LoVo (cell line): ENCODE results near the gene RGS5.
"Not testable (repeated sequence)": the region's sequence is repeated elsewhere in the genome, so short reads cannot be mapped to it uniquely, and the experiment has no call there.

Source experiments
- DNase-seq: peaks from one replicate; pipeline ENCODE4 v3.0.0-alpha.2; 2016; ENCODE audit warnings: low spot score

RGS5 gene, protein sequence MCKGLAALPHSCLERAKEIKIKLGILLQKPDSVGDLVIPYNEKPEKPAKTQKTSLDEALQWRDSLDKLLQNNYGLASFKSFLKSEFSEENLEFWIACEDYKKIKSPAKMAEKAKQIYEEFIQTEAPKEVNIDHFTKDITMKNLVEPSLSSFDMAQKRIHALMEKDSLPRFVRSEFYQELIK

DNA sequence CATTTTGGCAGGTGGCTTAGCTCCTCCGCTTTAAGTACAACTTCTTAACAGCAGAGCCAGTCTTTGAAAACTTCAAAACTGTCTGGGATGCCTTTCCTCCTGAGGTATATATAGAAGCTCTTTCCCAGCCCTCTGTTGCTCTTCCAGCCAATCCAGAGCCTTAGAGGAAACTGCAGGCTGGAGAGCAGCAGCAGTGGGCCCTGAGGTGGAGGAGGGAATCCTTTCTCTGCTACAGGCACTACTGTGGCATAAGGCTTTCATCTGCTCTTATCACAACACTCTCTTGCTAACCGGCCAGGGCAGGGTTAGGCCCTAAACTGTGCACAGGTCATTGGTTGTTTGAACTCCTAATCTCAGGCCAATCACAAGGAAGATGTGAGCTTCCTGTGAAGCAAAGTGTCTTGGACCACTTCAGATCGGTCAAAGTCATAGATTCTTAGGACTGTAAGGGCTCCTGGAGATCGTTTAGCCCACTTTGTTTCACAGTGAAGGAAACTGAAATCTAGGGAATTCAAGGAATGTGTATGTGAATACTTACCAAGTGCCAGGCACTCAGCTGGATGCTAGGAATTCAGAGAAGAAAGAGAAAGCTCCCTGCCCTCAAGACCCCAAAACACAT is at the start of gene RGS5:
RGS5 (minus strand) TSS at position 84 of the 619 bp plus-strand sequence; CDS start at position 3, 81 bp downstream.
- no peak for DNase-seq

DNA sequence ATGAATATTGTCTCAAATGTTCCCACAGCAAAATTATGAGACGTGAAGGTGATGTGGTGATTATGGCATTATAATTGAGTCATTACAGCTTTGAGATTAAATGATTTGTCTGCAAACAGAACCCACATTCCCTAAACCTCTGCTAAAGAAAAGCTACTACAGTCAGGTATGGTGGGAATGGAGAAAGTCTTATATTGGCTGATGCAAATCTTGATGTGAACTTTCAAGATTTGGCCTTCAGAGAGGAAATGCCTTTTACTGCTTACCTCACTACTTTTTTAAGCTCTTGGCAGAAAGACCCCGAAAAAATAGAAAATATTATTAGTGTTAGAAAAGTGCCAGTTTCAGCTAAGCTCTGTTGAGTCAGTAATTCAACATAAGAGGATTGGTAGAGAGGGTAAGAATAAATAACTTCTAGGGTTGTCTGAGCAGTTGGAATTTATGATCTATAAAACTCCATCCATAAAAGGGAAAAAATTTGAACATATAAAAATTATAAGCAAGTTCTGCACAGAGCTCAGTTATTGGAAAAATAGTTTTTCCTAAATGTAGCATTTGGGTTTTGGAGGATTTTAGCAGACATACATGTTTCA is 47.8 kb upstream of the RGS5 start:
- no peak for DNase-seq

DNA sequence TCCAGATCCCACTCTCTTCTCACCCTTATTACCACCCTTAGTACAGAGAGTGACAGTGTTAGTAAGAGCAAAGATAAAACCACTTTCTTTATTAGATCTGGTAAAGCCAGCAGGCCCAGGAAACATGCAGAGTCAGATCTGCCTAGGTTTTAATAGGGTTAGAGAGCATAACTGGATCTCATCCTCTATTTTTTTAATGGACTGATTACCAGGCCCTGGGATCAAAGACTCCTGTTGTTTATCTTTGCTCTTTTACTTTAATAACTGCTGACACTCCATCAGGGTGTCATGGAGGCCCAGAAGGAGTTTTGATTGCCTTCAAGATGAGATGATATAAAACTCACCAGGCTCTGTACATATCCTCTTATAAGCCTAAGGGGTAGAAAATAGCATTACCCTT is 45.3 kb upstream of the RGS5 start:
- no peak for DNase-seq

DNA sequence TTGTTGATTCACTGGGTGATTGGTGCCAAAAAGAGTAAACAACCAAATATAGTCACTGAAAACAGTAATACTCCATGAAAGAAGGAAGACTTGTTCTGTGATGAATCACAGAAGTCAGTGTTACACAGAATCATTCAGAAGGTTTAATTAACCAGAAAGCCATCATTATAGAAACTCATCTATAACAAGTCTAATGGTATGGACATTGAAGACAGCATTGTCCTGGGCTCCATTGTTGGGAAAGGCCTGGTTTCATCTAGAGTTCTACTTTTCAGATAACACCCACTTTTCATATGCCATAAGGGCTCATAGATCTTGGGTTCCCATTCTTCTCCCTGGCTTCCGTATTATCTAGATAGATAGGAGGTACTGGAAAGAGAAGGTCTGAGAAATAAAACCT is 41.9 kb upstream of the RGS5 start:
- DNase-seq: not testable (repeated sequence)

DNA sequence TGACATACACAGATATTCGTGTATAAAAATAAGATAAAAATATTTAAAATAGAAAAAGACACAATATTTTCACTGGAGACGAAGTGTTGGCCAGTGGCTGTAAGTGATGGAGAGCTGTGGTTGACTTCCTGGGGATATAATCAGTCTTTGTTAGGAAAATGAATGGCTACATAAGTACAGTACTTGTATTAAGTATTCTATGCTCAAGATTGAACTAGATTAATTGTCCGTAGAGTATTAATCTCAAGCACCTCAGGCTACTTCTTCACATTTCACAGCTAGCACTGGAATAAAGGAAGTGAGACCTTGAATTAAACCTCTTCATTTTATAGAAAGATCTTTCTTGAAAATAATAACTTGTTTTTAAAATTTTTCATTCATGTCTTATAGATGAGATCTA is 39.0 kb upstream of the RGS5 start:
- DNase-seq: no peak

DNA sequence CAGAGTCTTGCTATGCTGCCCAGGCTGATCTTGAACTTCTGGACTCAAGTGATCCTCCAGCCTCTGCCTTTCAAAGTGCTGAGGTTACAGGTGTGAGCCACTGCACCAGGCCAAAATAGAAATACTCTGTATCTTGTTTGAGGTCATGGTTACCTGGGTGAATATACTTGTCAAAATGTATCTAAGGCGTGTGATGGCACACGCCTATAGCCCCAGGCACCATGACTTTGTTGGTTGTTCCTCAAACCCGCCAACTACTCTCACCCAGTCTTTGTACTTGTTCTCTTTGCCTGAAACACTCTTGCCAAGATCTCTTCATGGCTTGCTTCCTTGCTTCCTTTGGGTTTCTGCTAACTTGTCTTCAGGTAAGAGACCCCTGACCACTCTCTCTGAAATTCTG is 38.0 kb upstream of the RGS5 start:
- DNase-seq: no peak

DNA sequence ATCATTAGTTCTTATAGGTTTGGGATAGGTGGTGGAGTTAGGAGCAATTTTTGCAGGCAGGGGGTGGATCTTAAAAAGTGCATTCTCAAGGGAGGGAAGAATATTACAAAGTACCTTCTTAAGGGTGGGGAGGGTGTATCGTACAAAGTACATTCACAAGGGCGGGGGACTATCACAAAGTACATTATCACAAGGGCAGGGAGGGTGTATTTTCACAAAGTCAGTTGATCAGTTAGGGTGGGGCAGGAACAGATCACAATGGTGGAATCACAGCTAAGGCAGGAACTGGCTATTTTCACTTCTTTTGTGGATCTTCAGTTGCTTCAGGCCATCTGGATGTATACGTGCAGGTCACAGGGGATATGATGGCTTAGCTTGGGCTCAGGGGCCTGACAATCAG is 30.9 kb upstream of the RGS5 start:
- DNase-seq: not testable (repeated sequence)

DNA sequence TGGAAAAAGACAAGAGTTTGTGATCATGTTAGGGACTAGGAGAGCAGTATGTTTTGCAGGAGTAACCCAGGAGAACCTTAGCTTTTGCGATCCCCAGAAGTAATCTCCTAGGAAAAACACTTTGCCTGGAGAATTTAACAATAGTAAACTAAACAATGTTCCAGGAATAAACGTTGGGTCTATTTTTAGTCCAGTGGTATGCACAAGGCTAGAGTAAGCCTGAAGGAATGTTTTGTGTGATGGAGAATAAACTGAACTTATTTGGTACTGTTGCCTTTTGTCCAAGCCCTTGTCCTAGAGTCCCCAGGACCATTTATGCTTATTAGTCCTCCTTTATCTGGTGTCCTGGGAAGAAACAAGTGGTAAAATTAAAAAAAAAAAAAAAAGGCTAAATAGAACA is 28.7 kb upstream of the RGS5 start:
- no peak for DNase-seq

DNA sequence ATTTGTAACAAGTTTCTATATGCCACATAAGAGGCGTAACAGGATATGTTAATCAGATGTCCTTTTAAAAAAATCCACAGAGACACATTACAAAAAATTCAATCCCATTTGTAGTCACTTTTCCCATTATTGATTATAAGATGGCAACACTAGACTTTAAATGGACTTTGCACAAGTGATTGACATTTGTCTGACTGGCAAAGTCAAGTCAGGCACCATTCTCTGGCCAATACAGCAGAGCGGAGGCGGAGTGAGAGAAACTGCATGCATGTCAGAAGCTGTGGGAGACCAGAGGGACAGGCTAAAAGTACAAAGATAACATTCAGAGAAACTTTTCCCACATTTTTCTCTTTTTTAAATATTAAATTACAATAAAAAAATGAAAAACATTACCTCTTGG is 28.1 kb upstream of the RGS5 start:
- no peak for DNase-seq

DNA sequence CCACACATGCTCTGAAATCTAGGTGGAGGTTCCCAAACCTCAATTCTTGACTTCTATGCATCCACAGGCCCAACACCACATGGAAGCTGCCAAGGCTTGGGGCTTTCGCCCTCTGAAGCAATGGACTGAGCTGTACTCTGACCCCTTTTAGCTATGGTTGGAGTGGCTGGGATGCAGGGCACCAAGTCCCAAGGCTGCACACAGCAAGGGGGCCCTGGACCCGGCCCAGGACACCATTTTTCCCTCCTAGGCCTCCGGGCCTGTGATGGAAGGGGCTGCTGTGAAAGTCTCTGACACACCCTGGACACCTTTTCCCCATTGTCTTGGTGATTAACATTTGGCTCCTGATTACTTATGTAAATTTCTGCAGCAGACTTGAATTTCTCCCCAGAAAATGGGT is 25.6 kb upstream of the RGS5 start:
- DNase-seq: not testable (repeated sequence)

DNA sequence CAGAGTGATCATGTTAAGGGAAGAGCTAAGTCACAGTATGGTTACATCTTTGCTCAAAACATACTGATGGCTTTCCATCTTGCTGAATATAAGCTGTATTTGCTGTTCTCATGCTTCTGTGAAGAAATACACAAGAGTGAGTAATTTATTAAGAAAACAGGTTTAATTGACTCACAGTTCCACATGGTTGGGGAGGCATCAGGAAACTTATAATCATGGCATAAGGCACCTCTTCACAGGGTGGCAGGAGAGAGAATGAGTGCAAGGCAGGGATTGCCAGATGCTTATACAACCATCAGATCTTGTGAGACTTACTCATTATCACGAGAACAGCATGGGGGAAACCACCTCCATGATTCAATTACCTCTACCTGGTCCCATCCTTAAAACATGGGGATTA is 24.4 kb upstream of the RGS5 start:
- no peak for DNase-seq

DNA sequence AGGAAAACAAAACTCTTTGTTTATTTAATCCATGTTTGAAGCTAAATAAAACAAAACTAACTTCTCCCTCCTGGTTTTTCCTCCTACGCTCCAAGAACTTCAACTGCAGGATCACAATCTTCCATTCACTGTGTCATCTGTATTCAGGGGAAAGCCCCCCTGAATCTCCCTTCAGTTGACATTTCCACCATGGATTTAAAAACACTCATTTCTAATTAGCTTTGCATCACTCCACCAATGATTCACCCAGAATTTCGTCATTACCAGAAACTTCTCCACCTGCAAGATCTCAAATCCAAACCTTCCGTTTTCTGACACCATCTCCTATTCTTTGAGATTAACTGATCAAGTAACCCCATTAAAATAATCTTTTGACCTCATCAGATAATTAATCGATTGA is 10.9 kb upstream of the RGS5 start:
- no peak for DNase-seq

DNA sequence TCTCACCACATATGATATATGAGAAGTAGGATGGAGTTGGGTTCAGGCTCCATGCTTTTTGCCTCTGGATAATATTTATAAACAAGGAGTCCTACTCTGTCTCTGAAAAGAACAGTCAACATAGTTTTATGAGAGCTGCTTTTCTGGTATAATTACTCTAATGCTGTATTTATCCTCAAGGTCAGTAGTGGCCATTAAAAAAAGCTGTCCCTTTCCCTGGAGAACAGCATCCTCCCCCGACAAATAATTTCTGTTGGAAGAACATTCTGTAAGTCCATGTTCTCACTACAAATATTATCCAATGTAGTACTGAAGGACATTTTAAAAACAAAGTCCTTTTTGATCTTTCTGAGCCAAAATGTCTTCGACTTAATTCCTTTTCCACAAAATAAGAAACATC is 9.0 kb upstream of the RGS5 start:
- DNase-seq: no peak

DNA sequence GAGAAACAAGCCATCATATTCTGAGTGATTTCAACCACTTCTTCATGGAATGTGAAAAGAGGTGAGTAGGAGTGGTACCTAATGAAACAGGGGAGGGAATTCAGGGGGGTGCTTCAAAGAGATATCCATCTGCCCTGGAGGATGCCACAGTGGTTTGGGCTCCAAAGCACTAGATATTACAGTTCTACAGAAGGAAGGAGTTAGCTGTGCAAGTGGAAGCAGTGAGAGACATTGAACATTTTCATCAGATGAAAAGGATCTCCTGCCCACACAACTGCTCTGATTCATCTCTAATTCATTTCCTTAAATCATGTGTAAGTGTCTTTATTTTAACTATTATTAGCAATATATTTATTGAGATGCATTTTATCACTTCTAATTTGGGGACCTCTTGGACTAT is 2.8 kb upstream of the RGS5 start:
- no peak for DNase-seq

DNA sequence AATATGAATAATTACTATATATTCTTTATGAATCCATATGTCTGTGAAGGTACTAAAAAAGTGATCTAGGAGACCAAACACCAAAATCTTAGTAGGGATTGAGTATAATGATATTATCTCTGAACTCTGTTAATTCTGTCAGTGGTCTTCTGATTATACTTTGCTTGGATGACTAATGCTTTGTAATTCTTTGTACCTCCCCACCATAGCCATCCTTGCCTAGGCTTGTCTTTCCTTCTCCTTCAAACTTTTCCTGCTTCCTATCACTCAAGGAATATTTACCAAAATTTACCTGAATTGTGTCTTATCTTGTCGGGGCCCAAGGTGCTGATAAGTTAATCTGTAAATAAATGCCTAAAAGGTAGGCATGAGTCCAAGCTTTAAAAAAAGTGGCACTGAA is 845 bp upstream of the RGS5 start:
- DNase-seq: no peak

DNA sequence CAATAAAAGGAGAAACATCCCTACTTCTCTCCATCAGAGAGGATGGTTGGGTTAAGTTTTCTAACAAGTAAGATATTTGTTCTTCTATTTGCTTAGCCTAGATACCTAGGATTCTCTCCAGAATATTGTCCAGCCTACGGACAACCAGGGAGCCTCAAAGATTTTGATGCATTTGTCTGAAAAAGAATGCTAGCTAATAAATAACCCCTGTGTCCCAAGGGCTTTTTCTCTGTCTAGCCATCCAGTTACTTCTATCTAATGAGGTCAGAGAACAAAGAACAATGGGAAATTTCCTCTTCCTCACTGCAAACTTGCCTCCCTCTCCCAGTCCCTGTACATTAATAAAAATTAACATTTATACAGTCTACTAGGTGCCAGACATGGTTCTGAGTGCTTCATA is 810 bp downstream of the RGS5 start:
- DNase-seq: no peak

DNA sequence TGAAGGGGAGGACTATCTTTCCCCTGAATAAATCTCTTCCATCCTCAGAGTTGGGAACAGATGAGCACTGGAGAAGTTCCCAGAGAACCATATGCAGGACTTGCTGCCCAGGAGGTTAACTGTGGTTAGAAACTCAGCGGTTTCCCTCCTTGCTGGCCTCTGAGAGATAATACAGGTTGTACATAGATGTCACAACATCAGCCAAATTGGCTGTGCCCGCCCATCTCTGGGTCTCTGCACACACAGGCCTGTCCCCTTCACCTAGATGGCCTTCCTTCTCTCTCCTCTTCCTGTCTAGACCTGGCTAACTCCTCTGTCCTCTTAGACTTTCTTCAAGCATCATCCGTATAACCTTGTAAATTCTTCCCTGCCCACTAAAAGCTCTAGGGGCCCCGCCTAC is 5.7 kb downstream of the RGS5 start:
- DNase-seq: no peak

DNA sequence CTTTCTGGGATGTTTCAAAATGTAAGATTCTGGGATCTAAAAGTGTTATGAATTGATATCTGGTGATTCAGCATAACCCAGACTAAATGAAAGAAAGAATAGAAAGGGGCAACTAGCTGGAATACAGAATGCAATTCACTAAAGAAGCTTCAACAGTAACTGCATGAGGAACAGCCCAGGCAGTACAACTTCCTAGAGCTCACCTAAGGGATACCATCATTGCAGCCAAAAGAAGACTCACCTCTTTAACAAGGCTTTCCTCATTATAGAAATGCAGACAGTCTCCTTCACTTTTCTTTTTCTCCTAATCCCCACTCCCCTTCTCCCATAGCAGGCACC is 6.3 kb downstream of the RGS5 start:
- no peak for DNase-seq

DNA sequence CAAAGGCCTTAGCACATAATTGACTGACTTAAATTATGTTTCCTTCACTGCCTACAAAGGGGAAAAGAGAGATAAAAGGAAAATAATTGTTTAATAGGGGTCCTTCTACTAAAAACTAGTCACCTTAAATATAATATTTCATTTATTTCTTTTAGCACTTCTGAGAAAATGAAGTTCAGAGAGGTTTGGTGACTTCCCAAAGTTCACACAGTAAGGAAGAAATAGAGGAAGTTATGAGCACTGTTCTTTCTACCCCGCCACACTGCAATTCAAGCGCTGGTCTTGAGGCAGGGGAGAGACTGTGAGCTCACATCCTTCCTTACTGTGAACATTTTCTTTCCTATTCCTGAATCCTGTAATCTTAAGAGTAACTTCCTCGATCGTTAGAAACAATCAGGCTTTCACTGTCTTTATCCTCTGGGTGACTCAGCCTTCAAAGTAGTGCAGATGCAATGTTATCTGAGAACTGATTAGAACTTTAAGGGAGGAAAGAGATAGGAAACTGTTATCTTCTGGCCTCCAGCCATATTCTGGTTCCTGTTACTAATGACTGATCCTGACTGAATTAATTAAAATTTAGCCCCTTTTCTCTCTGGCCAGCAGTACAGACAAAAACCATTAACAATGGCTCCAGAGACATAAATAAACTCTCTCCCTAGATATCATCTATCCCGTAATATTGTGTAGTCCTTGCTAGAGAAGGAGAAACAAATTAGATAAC is 6.8 kb downstream of the RGS5 start:
- DNase-seq: no peak

DNA sequence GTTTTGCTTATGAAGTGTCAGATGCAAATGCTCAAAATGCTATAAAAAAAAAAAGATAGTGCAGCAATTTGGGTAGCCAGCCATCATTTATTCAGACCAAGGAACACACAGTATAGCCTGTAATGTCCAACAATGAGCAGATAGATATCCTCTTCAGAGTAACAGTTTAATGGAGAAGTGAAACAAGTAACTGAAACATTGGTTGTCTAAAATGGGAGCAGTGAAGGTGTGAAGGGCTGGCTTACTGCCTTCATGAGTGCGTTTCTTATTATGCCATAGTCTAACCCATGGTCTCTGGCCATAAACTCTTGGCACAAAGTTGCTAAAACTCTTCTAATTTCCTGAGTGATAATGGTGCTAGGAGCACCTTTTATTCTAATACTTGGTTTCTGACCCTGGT is 11.4 kb downstream of the RGS5 start:
- no peak for DNase-seq

DNA sequence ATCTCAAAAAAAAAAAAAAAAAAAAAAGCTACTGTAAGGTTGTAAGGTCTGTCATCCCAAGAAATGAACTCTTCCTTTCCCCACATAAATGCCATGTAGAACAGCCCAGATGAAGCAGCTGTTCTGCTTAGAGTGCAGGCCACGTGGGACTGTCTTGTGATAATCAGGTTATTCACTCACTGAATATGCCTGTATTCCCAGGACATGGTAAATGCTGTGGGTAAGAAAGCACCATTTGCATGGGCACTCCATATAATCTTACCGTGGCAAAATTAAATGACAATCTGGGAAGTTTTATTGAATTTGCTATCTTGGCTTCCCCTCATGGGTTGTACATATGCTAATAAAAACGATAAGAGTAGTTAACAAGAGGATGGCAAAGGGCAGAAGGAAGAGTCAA is 13.8 kb downstream of the RGS5 start:
- no peak for DNase-seq

DNA sequence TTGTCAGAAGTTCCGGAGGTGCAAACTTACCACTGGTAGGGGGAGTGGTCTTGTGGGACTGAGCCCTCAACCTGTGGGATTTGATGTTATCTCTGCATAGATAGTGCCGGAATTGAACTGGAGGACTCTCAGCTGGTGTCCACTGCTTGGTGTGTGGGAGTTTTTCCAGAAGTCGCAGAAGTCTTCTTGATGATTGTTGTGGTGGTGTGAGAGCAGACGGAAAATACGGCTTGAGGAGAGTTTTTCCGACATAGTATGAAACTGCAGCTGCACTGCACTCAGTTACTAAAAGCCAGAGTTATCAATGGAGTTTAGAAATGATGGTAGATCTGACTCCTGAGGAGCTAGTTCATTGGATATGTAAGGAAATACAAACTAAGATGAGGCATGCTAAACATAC is 14.9 kb downstream of the RGS5 start:
- no peak for DNase-seq

DNA sequence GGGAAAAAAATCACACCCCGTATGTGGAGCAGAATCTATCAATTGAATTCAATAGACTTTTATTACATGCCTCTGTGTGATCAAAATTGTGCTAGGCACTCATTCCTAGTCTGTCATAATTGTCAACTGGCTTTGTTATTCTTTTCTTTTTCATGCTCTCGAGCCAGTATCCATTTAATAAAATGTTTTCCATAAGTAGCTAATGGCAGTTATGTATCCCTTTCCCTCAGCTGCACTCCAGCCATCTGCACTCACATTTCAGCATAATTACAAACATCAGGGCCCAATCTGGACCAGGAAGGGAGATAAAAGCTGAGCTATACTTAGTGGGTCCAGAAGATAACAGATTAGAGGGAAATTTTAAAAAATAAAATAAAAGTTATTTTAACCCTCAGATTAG is 15.9 kb downstream of the RGS5 start:
- no peak for DNase-seq
